Stimulated activated CD8-positive, alpha-beta memory T cell treated with anti-CD3 and anti-CD28 coated beads, Interleukin-15, amount 100 ng/mL, for 48 hours (primary cell): ENCODE data around the gene CACNA1D.

ENCODE experiments used
- DNase-seq, 2 donors: peaks; one replicate each; pipeline ENCODE4 v3.0.0-alpha.2; 2020; ENCODE audit warnings: low read depth in 2 of 2

The CACNA1D gene

DNA sequence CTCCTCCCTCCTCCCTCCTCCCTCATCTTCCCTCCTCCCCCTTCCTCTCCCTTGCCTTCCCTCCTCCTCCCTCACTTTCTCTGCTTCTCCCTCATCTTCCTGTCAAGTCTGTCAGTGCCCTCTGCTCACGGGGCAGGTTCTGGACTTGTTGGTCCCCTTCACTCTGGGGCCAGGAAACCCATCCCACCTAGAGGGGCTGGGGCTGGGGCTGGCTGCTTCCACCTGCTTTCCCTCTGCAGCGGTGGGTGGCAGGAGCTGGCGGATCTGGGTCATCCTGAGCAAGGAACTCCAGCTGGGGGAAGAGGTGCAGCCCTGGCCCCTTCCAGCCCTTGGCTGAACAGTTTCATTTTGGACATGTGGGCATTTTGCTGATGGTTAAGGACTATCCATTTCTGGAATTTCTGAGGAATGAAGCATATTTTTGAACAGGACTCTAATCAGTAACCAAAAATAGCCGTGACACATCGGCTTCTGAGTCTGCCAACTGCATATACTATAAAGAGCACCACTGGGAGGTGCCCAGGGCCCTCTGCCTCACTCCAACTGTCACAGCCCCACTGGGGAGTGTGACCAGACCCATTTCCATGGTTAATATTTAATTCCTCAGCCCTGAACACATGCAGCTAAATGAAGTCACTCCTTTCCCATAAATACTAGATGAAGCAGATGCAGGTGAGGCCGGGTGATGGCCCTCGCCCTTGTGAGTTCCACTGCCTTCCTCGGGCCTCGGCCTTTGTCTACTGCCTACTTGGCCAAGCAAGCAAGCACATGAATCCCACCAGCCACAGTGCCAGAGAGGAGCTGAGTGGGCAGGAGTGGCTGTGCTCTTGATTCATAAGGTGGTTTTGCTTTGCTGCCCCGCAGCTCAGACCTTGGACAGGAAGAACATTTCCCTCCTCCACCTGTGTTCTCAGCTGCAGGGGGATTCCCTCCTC is 312.0 kb downstream of the CACNA1D start:
- no peak for DNase-seq

DNA sequence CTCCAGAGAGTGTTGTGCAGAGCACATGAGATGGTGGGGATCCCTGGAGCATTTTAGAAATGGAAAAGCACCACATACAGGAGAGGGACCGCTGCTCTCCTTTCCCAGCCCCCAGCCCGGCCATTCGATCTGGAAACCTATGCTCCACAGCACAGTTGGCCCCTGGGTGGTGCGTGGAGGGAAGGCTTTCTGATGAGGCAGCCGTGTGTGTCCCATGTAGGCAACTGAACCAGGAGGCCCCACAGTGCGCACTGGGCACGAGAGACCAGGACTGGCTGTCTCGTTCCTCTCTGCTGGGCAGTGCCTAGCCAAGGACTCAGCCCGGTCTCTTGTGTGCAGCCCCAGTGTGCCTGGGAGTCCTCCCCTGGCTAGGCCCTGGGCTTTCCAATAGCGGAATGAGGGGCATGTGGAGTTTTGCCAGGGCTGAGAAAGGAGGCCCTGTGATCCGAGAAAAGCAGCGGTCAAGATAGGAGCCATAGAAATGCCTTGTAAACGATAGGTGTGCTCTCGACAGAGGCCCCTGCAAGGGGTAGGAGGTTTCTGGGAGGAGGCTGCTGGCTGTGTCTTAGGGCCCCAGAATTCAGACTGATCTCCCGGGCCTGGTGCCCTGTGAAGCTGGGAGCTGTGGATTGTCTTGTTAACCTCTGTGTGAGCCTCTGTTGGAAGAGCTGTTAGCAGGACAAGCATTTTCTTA is 312.9 kb downstream of the CACNA1D start:
- no peak for DNase-seq

DNA sequence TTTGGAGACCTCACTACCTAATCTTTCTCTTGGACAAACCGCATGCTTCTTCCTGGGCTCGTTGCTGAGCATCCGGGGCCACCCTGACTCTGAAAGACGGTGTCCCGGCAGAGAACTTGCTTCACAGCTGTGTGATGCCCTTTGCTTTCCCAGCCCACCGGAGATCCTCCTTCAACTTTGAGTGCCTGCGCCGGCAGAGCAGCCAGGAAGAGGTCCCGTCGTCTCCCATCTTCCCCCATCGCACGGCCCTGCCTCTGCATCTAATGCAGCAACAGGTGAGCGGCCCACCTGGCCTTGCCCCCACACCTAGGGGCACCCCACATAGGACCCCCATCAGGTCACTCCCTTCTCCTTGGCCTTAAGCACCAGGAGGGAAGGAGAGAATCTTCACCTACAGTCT is 314.1 kb downstream of the CACNA1D start:
- no peak for DNase-seq

DNA sequence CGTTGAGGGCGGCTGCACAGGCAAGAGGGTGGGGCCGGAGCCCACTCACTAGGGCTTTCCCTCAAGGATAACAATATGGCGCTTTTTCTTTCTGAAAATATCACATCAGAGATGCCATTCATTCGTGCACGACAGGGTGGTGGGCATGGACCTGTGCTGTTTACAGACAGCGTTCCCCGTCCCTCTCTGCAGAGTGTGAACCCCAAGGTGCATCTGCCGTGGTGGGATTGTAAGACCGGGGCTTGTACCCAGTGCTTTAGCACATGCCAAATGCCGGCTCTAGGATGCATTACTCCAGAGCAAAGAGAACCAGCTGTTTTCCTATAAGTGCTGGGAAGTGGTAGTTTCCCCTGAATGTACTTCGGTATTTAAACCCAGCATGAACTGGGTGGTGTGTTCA is 314.9 kb downstream of the CACNA1D start:
- no peak for DNase-seq

GRCh38 chr3:53809764-53810400 is 315.5 kb downstream of the CACNA1D start:
- no peak for DNase-seq

DNA sequence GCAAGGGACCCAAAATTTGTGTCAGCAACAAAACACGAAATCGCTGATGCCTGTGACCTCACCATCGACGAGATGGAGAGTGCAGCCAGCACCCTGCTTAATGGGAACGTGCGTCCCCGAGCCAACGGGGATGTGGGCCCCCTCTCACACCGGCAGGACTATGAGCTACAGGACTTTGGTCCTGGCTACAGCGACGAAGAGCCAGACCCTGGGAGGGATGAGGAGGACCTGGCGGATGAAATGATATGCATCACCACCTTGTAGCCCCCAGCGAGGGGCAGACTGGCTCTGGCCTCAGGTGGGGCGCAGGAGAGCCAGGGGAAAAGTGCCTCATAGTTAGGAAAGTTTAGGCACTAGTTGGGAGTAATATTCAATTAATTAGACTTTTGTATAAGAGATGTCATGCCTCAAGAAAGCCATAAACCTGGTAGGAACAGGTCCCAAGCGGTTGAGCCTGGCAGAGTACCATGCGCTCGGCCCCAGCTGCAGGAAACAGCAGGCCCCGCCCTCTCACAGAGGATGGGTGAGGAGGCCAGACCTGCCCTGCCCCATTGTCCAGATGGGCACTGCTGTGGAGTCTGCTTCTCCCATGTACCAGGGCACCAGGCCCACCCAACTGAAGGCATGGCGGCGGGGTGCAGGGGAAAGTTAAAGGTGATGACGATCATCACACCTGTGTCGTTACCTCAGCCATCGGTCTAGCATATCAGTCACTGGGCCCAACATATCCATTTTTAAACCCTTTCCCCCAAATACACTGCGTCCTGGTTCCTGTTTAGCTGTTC is 316.9 kb downstream of the CACNA1D start:
- DNase-seq, result no peak

GRCh38 chr3:53812434-53812833 is 318.0 kb downstream of the CACNA1D start:
- no peak for DNase-seq

DNA sequence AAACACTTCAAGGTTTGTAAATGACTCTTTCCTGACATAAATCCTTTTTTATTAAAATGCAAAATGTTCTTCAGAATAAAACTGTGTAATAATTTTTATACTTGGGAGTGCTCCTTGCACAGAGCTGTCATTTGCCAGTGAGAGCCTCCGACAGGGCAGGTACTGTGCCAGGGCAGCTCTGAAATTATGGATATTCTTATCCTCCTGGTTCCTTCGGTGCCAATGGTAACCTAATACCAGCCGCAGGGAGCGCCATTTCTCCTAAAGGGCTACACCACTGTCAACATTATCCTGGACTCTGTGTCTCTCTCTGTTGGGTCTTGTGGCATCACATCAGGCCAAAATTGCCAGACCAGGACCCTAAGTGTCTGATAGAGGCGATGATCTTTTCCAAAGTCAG is 318.8 kb downstream of the CACNA1D start:
- DNase-seq, result no peak

- DNase-seq, result no peak
Observed at GRCh38 chr3:53813876-53814275, 319.5 kb downstream of the CACNA1D start.

- DNase-seq, result no peak
Observed at GRCh38 chr3:53815067-53815466, 320.7 kb downstream of the CACNA1D start.

DNA sequence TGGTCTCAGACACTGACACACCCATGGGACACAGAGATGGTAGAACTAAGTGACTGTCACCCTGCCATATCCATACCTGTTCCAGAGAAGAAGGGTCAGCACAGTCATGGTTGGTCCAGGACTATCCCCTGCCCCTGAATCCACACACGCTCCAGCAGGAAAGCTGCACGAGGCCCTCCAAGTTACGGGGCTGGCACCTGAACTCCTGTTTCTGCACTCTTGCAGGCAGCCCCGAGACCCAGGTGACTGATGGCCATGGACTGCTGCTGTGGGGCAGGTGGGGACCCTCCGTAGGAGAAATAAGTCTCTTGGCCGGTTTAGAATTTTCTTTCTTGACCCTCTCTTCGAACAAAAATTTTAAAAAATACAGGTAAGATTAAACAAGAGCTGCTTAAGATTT is 321.2 kb downstream of the CACNA1D start:
- no peak for DNase-seq

- no peak for DNase-seq
Observed at GRCh38 chr3:53816425-53816824, 322.0 kb downstream of the CACNA1D start.

DNA sequence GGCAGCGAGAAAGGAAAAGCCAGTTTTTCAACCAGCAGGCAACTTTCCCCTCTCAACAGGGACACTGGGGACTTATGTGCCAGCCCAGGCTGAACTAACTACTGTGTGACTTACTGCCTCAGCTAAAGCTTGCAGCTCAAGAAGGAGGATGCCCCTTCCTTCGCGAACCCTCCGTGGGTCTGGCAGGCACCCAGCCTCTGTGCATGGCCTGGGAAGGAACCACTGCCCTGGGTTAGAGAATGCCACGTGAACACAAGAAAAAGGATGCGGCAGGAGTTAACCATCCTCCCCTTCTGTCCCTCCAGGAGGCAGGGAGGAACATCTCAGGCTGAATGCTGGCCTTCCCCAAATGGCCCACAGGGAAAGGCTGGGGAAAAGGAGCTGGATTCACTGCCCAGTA is 322.8 kb downstream of the CACNA1D start:
- DNase-seq, result no peak

DNA sequence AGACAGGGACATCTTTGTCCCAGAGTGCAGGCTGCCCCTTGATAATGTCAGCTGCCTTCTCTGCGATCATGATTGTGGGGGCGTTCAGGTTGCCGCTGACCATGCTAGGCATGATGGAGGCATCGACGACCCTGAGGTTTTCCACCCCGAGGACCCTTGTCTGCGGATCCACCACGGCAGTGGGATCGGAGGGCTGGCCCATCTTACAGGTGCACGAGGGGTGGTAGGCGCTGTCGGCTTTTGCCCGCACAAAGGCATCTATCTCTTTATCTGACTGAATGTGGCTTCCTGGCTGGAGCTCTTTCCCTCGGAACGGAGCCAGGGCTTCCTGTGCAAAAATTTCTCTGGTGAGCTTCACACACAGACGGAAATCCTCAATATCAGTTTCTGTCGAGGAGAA is 323.4 kb downstream of the CACNA1D start:
- no peak for DNase-seq

DNA sequence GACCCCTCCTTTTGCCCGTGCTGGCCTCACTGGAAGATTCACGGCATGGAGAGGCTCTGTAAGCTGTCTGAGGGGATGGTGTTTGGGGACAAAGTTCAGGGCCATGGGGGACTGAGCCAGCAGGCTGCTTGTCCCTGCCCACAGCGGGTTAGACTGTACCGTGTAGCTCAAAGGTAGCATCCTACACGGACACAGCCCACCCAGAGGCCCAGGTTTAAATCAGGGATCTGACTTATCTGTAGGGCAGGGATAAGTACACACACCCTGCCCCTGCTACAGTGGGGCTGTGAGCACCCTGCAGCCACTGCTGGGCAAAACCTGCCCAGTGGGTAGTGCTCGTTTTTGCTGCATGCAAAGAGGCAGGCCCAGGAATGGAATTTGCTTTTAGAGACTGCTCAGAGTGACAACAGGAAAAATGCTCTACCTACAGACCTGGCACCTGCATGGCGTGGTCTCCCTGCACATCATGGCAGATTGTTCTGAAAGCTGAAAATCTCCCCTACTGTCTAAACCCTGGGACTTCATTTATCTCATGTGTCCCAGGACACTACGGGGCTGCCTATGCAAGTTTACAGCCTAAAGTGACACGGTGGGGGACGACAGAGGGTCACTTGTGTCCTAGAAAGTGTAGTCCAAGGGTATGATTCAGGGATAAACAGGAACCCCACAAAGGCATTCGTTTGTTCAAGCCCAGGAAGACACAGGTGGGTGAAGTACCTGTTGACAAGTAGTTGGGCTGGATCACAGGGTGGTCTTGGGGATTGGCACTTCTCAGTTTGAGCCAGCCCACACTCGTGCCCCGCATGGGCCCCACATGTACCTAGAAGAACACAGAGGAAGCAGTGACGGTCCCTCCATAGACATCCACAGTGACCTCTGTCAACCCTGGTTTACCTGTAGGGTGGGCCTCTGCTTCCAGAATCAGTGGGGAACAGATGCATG is 324.1 kb downstream of the CACNA1D start:
- no peak for DNase-seq

DNA sequence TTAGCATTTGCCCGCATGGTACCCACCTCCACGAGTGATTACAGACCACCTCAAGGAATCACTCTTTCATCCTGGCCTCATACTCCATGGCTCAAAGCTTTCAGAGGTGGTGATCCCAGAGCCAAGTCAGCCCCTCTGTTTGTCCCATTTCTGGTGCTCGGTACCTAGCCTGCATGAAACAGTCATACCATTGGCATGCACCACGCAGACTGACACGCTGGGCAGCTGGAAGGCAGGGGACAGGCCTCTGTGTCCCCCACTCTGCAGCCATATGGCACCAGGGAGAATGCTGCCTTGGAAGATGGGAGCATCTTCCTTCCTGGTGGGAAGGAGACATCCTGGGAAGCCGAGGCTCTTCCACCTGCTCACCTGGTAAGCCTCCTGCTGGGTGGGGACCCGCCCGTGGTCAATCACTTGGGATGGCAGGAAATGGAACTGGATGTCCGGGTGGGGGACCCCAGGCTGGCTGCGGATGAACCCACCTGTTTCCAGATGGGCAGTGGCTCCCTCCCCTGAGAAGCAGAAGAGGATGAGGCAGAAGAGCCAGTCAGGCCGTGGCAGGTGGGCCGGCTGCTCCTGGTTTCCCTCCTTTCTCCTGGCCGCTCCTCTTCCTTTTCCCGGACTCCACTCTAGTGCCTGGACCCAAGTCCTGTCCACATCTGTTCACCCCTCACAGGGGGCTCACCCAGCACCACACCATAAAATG is 324.9 kb downstream of the CACNA1D start:
- DNase-seq, result no peak

GRCh38 chr3:53820084-53820483 is 325.7 kb downstream of the CACNA1D start:
- no peak for DNase-seq

- no peak for DNase-seq
Observed at GRCh38 chr3:53820756-53821580, 326.6 kb downstream of the CACNA1D start.

GRCh38 chr3:53821631-53822121 is 327.3 kb downstream of the CACNA1D start:
- no peak for DNase-seq
